Astrocyte of the hippocampus (primary cell): ENCODE results near the gene LSM4.

Source experiments
- DNase-seq: peaks from one replicate; pipeline ENCODE4 v3.0.0; 2011; ENCODE audit warnings: low read depth, low spot score

The LSM4 gene

GRCh38 chr19:18278521-18279265 is 44.2 kb downstream of the LSM4 start:
- peak; percentile 39 for DNase-seq

DNA sequence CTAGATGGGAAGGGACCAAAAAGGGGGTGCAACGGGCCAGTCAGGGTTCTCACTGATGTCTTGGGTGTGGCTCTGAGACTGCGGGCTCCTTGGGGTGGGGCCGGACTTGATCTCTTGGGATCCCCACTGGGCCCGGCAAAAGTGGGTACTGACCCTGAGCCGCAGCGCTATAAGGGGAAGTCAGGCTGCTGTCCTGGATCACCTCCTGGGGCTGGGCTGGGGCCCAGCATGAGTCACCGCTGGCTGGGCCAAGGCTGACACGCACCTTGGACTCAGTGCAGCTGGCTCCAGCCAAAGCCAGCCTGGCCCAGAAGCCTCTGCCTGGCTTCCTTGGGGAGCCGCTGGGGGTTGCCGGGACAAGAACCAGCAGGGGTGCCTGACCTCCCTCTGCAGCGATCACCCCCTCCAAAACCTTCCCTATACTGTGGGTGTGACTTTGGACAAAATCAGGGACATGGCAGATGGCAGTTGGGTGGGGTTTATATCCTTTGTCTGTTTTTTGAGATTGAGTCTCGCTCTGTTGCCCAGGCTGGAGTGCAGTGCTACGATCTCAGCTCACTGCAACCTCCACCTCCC is 48.0 kb downstream of the LSM4 start:
- DNase-seq = peak; percentile 96

GRCh38 chr19:18274219-18274780 is 48.6 kb downstream of the LSM4 start, which contains the start of gene IQCN:
IQCN (minus strand) TSS chr19:18274452; CDS start chr19:18269478, 4,974 bp downstream.
- DNase-seq = peak; percentile 59

DNA sequence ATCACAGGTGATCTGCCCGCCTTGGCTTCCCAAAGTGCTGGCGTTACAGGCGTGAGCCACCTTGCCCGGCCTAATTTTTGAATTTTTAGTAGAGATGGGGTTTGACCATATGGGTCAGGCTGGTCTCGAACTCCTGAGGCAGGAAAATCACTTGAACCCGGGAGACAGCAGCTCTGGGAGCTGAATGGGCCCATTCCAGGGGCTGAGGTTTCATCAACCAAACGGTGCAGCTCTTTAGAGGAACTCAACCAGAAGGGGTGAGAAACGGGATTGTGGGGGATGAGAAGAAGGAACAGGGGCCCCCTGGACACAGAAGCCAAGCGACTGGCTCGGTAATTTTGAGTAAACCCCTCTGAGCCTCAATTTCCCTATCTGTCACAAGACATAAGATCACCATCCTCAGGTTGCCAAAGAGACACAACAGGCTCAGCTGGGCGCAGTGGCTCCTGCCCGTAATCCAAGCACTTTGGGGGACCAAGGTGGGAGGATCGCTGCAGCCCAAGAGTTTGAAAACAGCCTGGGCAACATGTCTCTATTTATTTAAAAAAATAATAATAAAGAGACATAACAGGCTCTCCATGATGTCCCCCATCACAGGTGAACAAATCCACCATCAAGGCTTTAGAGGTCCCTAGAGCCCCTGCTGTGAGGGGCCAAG is 49.2 kb downstream of the LSM4 start:
- DNase-seq = no peak

DNA sequence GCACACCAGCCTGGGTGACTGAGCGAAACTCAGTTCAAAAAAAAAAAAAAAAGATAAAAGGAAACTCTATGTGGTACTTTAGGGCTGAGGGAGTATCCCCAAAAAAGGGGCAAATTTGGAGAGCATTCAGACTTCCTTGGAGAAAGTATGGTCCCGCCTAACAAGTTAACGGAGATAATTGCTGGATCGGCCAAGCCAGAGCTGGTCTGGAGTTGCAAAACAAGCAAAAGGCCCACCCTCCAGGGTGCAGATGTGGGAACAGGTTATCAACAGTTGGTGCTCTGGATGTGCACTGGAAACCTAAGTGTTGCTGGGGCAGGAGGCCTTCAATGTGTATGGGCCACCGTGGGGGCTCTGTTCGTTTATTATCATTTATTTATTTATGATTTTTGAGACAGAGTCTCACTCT is 51.4 kb downstream of the LSM4 start:
- DNase-seq = no peak

- DNase-seq = no peak
Measured at GRCh38 chr19:18270326-18270725, 52.5 kb downstream of the LSM4 start.

DNA sequence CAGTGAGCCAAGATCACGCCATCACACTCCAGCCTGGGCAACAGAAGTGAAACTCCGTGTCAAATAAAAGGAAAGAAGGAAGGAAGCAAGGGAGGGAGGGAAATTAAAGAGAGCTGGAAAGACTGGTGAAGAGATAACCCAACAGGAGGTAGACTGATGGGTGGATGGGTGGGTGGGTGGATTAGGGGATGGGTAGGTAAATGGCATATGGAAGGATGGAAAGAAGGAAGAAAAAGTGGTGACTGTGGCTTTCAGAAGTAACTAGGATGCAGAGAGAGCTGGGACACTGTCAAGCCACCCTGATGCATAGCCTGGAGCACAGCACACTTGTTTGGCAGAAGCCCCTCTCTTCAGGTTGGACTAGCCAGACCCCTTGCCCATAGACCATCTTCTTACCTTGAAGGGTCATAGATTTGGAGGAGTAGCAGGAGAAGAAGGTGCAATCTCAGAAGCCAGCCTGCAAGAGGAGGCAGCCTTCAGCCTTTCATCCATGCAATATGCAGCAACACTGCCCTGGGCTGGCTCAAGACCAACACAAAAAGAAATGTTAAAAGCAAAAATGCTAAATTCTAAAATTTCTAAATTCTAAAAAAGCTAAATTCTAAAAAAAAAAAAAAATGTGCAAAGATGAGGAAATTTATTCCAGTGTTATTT is 53.7 kb downstream of the LSM4 start:
- DNase-seq = no peak

GRCh38 chr19:18266771-18267686 is 55.8 kb downstream of the LSM4 start:
- DNase-seq = no peak

- DNase-seq = no peak
Measured at GRCh38 chr19:18265582-18265981, 57.3 kb downstream of the LSM4 start.

DNA sequence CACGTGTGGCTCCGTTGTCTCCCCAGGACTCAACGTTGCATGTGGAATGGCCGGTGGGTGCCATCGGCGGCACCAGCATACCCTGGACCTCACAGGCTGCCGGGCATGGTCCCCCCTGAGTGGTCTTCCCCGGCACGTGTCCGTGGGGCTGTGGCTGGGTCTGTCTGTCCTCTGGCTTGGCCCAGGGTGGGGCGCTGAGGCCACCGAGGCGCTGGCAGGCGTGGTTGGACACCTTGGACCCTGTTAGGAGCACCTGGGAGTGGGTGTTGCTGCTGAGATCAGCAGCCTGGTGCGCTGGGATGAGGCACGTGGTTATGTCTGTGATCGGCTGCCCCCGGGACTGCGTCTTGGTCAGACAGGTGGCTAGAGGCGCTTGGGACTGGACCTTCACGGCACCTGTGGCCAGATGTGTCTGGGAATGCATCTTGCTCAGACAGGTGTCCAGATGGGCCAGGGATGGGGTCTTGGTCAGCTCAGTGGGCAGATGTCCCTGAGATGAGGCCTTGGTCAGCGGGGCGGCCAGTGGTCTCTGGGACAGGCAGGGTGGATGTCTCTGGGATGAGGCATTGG is 57.8 kb downstream of the LSM4 start:
- no peak for DNase-seq

- DNase-seq = no peak
Measured at GRCh38 chr19:18264137-18264854, 58.6 kb downstream of the LSM4 start.

DNA sequence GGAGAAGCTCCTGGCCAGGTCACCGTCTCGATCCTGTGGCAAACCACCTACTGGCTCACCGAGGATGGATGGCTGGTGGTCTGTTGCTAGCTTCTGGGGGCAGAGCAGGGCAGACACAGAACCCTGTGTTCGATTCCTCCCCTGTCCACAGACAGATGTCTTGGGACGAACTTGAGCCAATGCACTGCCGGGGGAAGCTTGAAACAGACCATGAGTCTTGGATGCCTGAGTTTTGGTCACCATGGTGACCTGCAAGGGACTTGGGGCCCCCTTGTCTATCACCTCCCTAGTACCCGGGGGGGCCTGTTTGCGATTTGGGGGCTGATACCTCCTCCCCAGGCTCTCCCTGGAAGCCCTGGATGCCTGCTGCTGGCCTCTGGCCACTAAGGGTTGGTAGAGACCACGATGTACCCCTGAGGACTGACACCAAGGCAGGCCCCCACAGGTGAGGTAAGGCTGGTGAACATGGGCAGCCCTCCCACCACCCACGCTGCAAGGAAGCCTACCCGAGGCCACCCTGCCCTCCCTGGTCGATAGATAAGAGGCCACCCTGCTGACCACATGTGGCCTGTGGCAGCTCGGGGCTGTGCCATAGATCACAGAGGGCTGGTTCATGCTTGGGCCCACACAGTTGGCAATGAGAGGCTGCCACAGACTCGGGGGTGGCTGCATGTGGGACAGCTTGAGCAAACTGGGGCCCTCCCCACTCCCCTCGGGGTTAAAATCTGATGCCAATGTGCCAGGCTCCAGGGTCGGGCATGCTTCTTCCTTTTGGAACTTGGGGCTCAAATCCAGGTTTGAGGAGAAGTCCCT is 59.3 kb downstream of the LSM4 start:
- no peak for DNase-seq

- no peak for DNase-seq
Measured at GRCh38 chr19:18262917-18263316, 60.0 kb downstream of the LSM4 start.

DNA sequence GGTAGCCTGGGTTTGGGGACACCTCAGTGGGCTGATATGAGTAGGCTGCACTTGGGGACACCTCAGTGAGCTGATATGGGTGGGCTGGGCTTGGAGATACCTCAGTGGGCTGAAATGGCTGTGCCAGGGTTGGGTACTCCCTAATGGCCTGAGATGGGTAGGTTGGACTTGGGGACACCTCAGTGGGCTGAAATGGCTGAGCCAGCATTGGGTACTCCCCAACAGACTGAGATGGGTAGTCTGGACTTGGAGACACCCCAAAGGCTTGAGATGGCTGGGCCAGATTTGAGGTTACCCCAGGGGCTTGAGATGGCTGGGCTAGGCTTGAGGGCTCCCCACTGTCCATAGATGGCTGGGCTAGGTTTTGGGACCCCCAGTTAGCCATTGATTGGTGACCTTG is 60.7 kb downstream of the LSM4 start:
- DNase-seq = no peak

- no peak for DNase-seq
Measured at GRCh38 chr19:18261474-18261873, 61.4 kb downstream of the LSM4 start.

DNA sequence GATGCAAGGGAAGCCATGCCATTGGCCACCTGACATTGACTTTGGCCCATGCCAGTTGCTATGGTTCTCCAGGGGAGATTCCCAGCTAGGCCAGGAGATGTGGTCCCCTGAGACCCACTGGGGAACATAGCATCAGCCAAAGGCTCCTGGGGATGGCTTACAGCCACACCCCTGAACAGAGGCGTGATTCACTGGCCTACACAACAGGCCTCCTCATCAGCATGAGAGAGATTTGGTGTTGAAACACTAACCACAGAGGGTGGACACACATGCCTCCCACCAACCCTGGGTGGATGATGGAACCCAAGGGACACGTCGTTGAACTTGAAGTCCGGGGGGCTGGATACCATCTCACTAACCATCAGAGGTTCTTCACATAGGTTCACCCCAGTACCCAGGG is 63.0 kb downstream of the LSM4 start:
- DNase-seq = no peak

DNA sequence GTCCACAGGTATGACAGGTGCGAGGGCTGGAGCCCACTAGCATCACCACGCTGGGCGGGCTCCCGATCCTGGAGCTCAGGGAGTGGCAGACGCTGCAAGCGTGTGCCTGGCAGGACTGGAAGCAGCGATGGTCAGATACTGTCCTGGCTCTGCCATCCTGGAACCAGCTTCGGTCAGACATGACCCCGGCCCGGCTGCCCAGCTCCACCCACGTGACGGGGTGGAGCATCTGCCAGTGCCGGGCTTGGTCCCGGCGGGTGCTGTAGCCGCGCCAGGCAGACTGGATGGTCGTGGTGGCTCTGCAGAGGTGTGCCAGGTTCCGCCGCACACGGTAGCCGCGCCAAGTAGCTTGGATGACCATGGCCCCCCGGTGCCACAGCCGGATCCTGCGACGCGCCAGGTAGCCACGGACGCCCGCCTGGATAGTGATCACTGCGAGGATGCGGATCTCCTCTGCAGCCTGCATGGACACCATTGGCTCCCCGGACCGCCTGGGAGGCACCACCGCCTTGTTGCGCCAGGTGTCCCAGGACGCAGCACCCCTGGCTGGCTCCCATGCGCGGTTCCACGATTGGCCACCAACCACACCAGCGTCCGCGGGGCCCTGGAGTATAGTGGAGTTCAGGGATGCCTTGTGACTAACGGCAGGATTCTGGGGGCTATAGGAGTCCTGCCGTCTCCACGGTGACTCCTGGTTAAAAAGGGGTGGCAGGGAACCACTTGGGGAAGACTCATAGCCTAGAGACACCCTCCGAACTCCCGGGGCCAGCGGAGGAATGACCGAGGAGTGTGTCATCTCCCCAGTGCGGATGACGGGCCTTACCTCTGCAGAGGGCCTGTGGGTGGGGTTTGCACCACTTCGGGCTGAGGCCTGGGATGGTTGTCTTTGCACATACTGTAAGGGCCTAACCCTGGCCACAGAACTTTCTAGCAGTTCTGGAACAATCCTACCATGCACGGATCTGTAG is 65.1 kb downstream of the LSM4 start:
- no peak for DNase-seq
